GM21515 (cell line): ENCODE results near the gene PTCH2.
"Not testable (repeated sequence)": the region's sequence is repeated elsewhere in the genome, so short reads cannot be mapped to it uniquely, and the experiment has no call there.

Experiments
- ATAC-seq: cut with Tn5 transposase; IDR thresholded peaks from one replicate; pipeline ENCODE4 v1.9.1; 2021; ENCODE audit not compliant: unreplicated experiment

The PTCH2 gene

GRCh38 chr1:44803312-44804095, 39.5 kb downstream of the PTCH2 start:
- no peak for ATAC-seq

- no peak for ATAC-seq
Observed at GRCh38 chr1:44803062-44803311, 40.1 kb downstream of the PTCH2 start.

DNA sequence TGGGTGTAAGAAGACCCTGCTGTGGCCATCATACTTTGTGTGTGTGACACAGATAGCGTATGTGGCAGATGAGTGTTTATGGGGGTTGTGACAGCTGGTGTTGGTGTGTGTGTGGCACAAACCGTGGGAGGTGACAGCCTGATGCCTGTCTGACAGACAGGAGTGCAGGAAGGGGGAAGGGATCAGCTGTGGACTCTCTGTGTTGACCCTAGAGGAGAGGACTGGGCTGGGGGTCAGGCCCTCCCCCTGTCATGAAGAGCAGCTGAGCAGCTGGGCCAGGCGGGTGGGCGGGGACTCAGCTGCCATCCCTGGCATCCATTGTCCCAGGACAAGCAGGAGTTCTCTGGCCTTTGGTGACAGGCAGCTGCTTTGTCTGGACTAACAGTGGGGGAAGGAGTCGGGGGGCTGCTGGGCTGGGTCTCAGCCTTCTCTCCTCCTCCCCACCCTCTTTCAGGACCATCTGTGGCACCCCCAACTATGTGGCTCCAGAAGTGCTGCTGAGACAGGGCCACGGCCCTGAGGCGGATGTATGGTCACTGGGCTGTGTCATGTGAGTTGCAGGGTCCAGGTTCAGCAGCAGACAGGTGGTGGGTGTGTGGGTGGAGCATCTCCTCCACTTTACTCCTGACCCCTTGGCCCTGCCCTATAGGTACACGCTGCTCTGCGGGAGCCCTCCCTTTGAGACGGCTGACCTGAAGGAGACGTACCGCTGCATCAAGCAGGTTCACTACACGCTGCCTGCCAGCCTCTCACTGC, 40.6 kb downstream of the PTCH2 start:
- ATAC-seq: no peak

GRCh38 chr1:44801491-44802305, 41.4 kb downstream of the PTCH2 start:
- ATAC-seq: no peak

DNA sequence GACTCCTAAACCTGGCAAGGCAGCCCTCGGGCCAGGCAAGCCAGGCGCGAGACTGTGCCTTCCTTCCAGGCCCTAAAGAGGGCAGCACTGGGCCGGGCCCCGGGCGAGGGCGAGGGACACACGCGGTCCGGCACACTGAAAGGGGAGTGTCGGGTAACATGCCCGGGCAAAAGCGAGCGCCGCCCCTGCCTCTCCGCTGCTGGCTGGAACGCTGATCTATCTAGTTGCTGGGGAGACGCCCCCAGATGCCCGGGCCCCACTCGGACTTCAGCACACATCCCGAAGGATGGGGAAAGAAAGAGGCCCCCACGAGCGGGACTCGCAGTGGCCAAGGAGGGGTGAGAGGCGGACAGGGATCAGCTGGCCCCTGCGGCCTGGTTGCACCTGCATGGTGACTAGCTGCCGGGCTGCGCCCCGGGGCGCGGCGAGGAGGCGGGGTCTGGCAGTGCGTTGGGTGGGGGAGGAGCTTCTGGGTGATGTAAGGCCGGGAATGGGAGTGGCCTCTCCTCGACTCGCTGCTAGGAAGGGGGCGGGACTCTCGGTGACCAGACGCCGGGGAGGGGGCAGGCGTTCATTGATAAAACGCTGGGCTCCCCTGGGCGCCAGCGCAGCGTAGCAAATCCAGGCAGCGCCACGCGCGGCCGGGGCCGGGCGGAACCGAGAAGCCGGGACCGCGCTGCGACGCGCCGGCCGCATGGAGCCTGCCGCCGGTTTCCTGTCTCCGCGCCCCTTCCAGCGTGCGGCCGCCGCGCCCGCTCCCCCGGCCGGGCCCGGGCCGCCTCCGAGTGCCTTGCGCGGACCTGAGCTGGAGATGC, 43.1 kb downstream of the PTCH2 start, which contains the start of gene PLK3:
TSS of gene PLK3 (plus strand) at position 608 of the 815 bp plus-strand sequence. CDS start at position 695, 87 bp downstream.
- peak; percentile 77 for ATAC-seq

- no peak for ATAC-seq
Observed at GRCh38 chr1:44798481-44799365, 44.3 kb downstream of the PTCH2 start.

DNA sequence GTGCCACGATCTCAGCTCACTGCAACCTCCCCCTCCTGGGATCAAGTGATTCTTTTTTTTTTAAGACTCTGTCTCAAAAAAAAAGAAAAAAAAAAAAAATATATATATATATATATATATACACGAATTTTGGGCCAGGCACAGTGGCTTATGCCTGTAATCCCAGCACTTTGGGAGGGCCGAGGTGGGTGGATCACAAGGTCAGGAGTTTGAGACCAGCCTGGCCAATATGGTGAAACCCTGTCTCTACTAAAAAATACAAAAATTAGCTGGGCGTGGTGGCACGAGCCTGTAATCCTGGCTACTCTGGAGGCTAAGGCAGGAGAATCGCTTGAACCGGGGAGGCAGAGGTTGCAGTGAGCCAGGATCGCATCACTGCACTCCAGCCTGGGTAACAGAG, 45.2 kb downstream of the PTCH2 start:
- not testable (repeated sequence) for ATAC-seq

- no peak for ATAC-seq
Observed at GRCh38 chr1:44792736-44793502, 50.1 kb downstream of the PTCH2 start.

GRCh38 chr1:44790968-44791801, 51.9 kb downstream of the PTCH2 start:
- no peak for ATAC-seq

- no peak for ATAC-seq
Observed at GRCh38 chr1:44788120-44788860, 54.8 kb downstream of the PTCH2 start, which contains the start of gene BEST4. Gene BEST4, minus strand, starts transcription at chr1:44788170. Its CDS starts 465 bp downstream, at chr1:44787705.

GRCh38 chr1:44787506-44787905, 55.5 kb downstream of the PTCH2 start:
- ATAC-seq: no peak

DNA sequence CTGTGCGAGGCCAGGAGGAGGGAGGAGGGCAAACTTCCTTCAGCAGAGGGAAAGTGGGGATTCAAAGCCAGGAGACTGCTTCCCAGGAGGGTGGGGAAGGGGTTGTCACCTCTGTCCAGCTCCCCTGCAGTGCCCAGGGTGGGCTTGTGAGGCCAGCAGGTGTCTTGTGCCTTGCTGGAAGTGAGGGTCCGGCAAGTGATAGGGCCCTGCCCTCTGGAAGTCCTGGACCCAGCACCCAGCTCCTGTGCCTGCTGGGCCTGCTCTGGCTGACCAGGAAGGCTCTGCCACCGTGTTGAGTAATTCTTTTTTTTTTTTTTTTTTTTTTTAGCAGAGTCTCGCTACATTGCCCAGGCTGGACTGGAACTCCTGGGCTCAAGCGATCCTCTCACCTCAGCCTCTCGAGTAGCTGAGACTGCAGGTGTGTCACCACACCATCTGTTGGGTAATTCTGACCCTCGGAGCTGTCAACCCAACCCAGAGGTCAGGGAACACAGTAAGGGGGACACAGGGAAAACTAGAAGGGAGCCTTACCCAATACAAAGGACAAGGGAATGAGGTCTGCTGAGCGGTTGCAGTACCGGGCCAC, 56.1 kb downstream of the PTCH2 start:
- ATAC-seq: no peak

DNA sequence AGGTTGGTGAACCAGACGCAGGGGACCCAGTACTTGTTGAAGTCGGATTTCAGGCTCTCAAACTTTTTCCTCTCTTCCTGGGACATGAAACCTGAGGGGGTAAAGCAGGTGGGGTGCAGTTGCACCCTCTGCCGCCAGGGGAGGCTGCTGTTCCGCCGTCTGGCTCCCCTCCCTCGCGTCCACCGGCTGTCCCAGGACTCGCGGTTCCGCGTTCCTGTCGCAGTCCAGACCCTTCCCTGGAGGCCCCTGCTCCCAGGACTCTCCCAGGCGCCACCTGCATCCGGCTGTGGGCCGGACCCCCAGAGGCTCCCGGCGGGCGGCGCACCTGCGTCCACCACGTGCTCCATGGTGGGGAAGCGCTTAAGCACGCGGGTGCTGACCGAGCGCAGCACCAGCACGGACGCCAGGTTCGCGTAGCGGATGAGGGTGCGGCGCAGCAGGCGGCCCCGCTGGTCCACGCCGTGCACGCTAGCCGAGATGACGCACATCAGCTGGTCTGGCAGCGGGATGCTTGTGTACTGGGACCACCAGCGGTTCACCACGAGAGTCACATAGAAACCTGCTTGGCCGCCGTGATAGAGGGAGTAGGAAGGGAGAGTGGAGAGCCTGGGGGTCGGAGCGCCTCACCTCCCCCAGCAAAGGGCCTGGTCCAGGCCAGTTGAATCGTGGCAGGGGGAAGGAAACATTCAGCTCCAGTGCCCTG, 56.8 kb downstream of the PTCH2 start:
- ATAC-seq: no peak

DNA sequence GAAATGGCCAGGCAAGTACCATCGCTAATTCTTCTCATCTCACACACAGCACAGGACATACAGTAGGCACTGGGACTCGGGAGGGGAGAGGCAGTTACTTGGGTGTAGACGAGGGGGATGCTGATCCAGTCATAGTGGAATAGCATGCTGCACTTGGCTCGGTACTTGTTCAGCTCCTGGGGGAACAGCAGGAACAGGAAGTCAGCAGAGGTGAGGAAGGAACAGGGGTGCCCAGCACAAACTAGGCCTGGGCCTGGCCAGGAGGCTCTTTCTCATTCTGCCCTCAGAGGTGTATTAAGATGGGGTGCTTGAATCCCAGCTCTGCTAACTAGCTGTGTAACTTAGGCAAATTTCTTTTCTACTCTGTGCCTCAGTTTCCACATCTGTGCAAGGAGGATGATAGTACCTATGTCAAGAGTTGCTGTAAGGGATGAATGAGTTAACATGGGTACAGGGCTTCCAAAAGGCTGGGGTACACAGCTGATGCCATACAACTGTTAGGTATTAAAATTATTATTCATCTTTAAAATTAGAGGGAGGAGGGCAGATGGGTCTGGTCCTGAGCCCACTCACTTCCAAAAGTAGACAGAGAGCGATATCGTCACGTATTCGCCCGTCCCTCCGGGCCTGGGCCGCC, 57.4 kb downstream of the PTCH2 start:
- no peak for ATAC-seq

DNA sequence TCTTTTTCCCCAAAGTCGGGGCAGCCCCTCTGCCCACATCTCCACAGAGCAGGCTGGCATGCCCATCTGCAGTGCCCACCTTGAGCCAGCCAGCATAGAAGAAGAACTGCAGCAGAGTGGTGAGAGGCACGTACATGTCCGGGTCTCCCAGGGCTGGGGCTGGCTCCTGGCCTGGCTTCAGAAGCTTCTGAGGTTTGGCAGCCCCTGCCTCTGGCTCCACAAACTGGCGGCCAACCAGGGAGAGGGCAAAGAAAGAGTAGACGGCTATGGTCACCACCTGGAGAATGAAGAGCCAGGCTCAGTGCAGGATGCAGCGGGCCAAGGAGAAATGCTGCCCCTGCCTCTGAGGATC, 58.0 kb downstream of the PTCH2 start:
- no peak for ATAC-seq
